ENCODE results near the gene PXMP2.

DNA sequence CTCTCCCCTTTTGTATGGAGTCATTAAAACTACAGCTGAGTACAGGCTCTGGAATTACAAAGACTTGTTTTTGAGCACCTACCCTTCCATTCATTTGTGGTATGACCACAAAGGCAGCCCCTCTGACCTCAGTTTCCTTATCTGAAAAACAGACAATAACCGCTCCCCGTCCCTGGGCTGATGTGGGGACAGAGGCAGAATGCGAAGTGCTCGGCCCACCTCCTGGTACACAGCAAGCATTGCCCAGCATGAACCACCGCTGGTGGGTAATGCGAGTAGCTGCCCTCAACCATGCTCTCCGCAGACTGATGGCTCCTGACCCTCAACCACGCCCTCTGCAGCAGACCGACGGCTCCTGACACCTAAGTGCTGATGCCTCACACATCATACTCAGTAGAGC, 46.5 kb upstream of the PXMP2 start:
- TF ChIP-seq, protein P1, sequence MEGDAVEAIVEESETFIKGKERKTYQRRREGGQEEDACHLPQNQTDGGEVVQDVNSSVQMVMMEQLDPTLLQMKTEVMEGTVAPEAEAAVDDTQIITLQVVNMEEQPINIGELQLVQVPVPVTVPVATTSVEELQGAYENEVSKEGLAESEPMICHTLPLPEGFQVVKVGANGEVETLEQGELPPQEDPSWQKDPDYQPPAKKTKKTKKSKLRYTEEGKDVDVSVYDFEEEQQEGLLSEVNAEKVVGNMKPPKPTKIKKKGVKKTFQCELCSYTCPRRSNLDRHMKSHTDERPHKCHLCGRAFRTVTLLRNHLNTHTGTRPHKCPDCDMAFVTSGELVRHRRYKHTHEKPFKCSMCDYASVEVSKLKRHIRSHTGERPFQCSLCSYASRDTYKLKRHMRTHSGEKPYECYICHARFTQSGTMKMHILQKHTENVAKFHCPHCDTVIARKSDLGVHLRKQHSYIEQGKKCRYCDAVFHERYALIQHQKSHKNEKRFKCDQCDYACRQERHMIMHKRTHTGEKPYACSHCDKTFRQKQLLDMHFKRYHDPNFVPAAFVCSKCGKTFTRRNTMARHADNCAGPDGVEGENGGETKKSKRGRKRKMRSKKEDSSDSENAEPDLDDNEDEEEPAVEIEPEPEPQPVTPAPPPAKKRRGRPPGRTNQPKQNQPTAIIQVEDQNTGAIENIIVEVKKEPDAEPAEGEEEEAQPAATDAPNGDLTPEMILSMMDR (IDR thresholded peaks at IDR 0.05), result no peak
- TF ChIP-seq EZH2 (IDR thresholded peaks at IDR 0.05), result no peak

Data from neural progenitor cell (in vitro differentiated cells).